Natural killer cell treated with Interleukin-12 subunit alpha and Interleukin-12 subunit beta and Interleukin-15 and Interleukin-18, amount 100 ng/mL, for 72 hours (primary cell): ENCODE data around the gene CARMIL3. TPM values are rescaled to one million over a fixed set of nuclear protein-coding genes. Genes with fewer than 3 reads are reported as not detected.

ENCODE experiments used
- ATAC-seq, 2 donors: fragments of 150-1000 bp; cut with Tn5 transposase in 1 of 2; sonication (Bioruptor Pico), chemical (Tn5 transposase) in 1 of 2; 2 replicates each; pipeline ENCODE4 v1.10.0; 2021
- DNase-seq: peaks from one replicate; pipeline ENCODE4 v3.0.0; 2022; ENCODE audit warnings: low spot score
- H3K27ac Mint-ChIP-seq, 2 donors: 1 replicate in 1 of 2; 2 replicates in 1 of 2; pipeline ENCODE4 v1.8.0; 2022; ENCODE audit warnings: mixed read lengths in 2 of 2, mild to moderate bottlenecking in 1 of 2, moderate library complexity in 1 of 2
- H3K27me3 Mint-ChIP-seq, 2 donors: 1 replicate in 1 of 2; 2 replicates in 1 of 2; pipeline ENCODE4 v1.8.0; 2022; ENCODE audit warnings: mixed read lengths in 2 of 2
- H3K36me3 Mint-ChIP-seq: one replicate; pipeline ENCODE4 v1.8.0; 2022; ENCODE audit warnings: mixed read lengths
- H3K4me1 Mint-ChIP-seq, 2 donors: 1 replicate in 1 of 2; 2 replicates in 1 of 2; pipeline ENCODE4 v1.8.0; 2022; ENCODE audit warnings: low read depth in 2 of 2, mixed read lengths in 2 of 2, mild to moderate bottlenecking in 1 of 2
- H3K4me3 Mint-ChIP-seq: one replicate; pipeline ENCODE4 v1.8.0; 2022; ENCODE audit warnings: mixed read lengths
- H3K9me3 Mint-ChIP-seq: 2 replicates; pipeline ENCODE4 v1.8.0; 2022; ENCODE audit warnings: mixed read lengths
- total RNA-seq, 2 donors: library from RNA; stranded (reverse); gene quantifications; one replicate each; pipeline ENCODE4 v1.2.3, GENCODE V29; 2022

CARMIL3 gene
- total RNA-seq, 2 donors from 2014 or later, result 0.10 to 0.50 TPM

GRCh38 chr14:24062216-24062980, 10.6 kb downstream of the CARMIL3 start:
- Mint-ChIP-seq H3K4me1 (peaks cover 0 to 3% of the 10 kb centered on the region in 2 donors), H3K27me3 (no peaks in the 10 kb centered on the region), H3K36me3 (no peaks in the 10 kb centered on the region), H3K9me3 (no peaks in the 10 kb centered on the region), H3K27ac (peak overlapping the region in 1 of 2 donors; percentile 18), H3K4me3 (no peak overlapping the region)
- ATAC-seq, result no peak
- no peak for DNase-seq

- H3K4me3 Mint-ChIP-seq, result no peak overlapping the region
- no peaks in the 10 kb centered on the region for H3K27me3 Mint-ChIP-seq
- no peaks in the 10 kb centered on the region for H3K36me3 Mint-ChIP-seq
- peak overlapping the region in 1 of 2 donors; percentile 18 for H3K27ac Mint-ChIP-seq
- ATAC-seq (no peak), DNase-seq (no peak)
- H3K9me3 Mint-ChIP-seq, result no peaks in the 10 kb centered on the region
- no peaks in the 10 kb centered on the region for H3K4me1 Mint-ChIP-seq
Measured at GRCh38 chr14:24063263-24063836, 11.5 kb downstream of the CARMIL3 start.

GRCh38 chr14:24064091-24064795, 12.4 kb downstream of the CARMIL3 start:
- H3K27ac Mint-ChIP-seq, result no peak overlapping the region
- H3K4me1 Mint-ChIP-seq, result no peaks in the 10 kb centered on the region
- ATAC-seq (no peak), DNase-seq (no peak)
- no peaks in the 10 kb centered on the region for H3K36me3 Mint-ChIP-seq
- H3K27me3 Mint-ChIP-seq, result no peaks in the 10 kb centered on the region
- no peak overlapping the region for H3K4me3 Mint-ChIP-seq
- no peaks in the 10 kb centered on the region for H3K9me3 Mint-ChIP-seq

GRCh38 chr14:24064856-24065255, 13.0 kb downstream of the CARMIL3 start:
- Mint-ChIP-seq H3K27ac (no peak overlapping the region), H3K36me3 (no peaks in the 10 kb centered on the region), H3K4me1 (no peaks in the 10 kb centered on the region), H3K9me3 (no peaks in the 10 kb centered on the region), H3K27me3 (no peaks in the 10 kb centered on the region), H3K4me3 (no peak overlapping the region)
- no peak for DNase-seq
- no peak for ATAC-seq

- DNase-seq (no peak), ATAC-seq (no peak)
- no peaks in the 10 kb centered on the region for H3K9me3 Mint-ChIP-seq
- H3K36me3 Mint-ChIP-seq, result no peaks in the 10 kb centered on the region
- peaks cover 0 to under 1% of the 10 kb centered on the region in 2 donors for H3K4me1 Mint-ChIP-seq
- no peak overlapping the region for H3K27ac Mint-ChIP-seq
- no peak overlapping the region for H3K4me3 Mint-ChIP-seq
- H3K27me3 Mint-ChIP-seq, result no peaks in the 10 kb centered on the region
Measured at GRCh38 chr14:24065408-24065807, 13.6 kb downstream of the CARMIL3 start.

- Mint-ChIP-seq H3K4me1 (peaks cover 6 to 9% of the 10 kb centered on the region in 2 donors), H3K27me3 (no peaks in the 10 kb centered on the region), H3K4me3 (no peak overlapping the region), H3K9me3 (no peaks in the 10 kb centered on the region), H3K36me3 (no peaks in the 10 kb centered on the region), H3K27ac (no peak overlapping the region)
- no peak for DNase-seq
- ATAC-seq, result no peak
Measured at GRCh38 chr14:24066496-24067132, 14.8 kb downstream of the CARMIL3 start.

- H3K4me1 Mint-ChIP-seq, result peaks cover 6 to 9% of the 10 kb centered on the region in 2 donors
- no peak overlapping the region for H3K4me3 Mint-ChIP-seq
- H3K27ac Mint-ChIP-seq, result no peak overlapping the region
Measured at GRCh38 chr14:24067133-24068082, 15.6 kb downstream of the CARMIL3 start.

GRCh38 chr14:24068711-24069410, 17.1 kb downstream of the CARMIL3 start:
- no peaks in the 10 kb centered on the region for H3K9me3 Mint-ChIP-seq
- H3K4me1 Mint-ChIP-seq, result peaks cover 6 to 9% of the 10 kb centered on the region in 2 donors
- ATAC-seq, result no peak
- no peaks in the 10 kb centered on the region for H3K36me3 Mint-ChIP-seq
- no peak for DNase-seq
- no peak overlapping the region for H3K27ac Mint-ChIP-seq
- H3K27me3 Mint-ChIP-seq, result no peaks in the 10 kb centered on the region
- H3K4me3 Mint-ChIP-seq, result no peak overlapping the region

More at GRCh38 chr14:24067133-24068082, 15.6 kb downstream of the CARMIL3 start:
- ATAC-seq (no peak), DNase-seq (no peak)
- no peaks in the 10 kb centered on the region for H3K9me3 Mint-ChIP-seq
- no peaks in the 10 kb centered on the region for H3K36me3 Mint-ChIP-seq
- no peaks in the 10 kb centered on the region for H3K27me3 Mint-ChIP-seq

- Mint-ChIP-seq H3K4me3 (no peak overlapping the region), H3K36me3 (no peaks in the 10 kb centered on the region), H3K27me3 (no peaks in the 10 kb centered on the region), H3K27ac (no peak overlapping the region), H3K4me1 (peaks cover 6 to 9% of the 10 kb centered on the region in 2 donors), H3K9me3 (no peaks in the 10 kb centered on the region)
- ATAC-seq (no peak), DNase-seq (no peak)
Measured at GRCh38 chr14:24069411-24069735, 17.6 kb downstream of the CARMIL3 start.

- no peaks in the 10 kb centered on the region for H3K27me3 Mint-ChIP-seq
- ATAC-seq (no peak), DNase-seq (no peak)
- H3K4me1 Mint-ChIP-seq, result peaks cover 6 to 9% of the 10 kb centered on the region in 2 donors
- no peaks in the 10 kb centered on the region for H3K36me3 Mint-ChIP-seq
- no peak overlapping the region for H3K27ac Mint-ChIP-seq
- H3K9me3 Mint-ChIP-seq, result no peaks in the 10 kb centered on the region
- H3K4me3 Mint-ChIP-seq, result no peak overlapping the region
Measured at GRCh38 chr14:24070285-24071143, 18.7 kb downstream of the CARMIL3 start.

- no peaks in the 10 kb centered on the region for H3K36me3 Mint-ChIP-seq
- H3K27me3 Mint-ChIP-seq, result no peaks in the 10 kb centered on the region
- no peak within 1 kb of the TSS for H3K4me3 Mint-ChIP-seq
- no peak within 1 kb of the TSS for H3K27ac Mint-ChIP-seq
- ATAC-seq, result peak; percentile 80 to 81
- H3K4me1 Mint-ChIP-seq, result peaks cover 6 to 9% of the 10 kb centered on the region in 2 donors
- no peak for DNase-seq
- no peaks in the 10 kb centered on the region for H3K9me3 Mint-ChIP-seq
Measured at GRCh38 chr14:24071144-24071697, 19.4 kb downstream of the CARMIL3 start, which contains the start of gene CPNE6. Gene CPNE6, plus strand, starts transcription at chr14:24071562. Its CDS starts 1,375 bp downstream, at chr14:24072937.
